SU-DHL-6 (cell line): Measurements from ENCODE around the gene CMKLR1.

ENCODE experiments used
- H2AFZ ChIP-seq: fragments of 200-600 bp; sonication (generic); 2 replicates; pipeline ENCODE4 v1.6.1; 2014; ENCODE audit warnings: low read depth, mild to moderate bottlenecking, moderate library complexity, mixed read lengths, antibody characterized with exemption, low read length; ENCODE audit not compliant: severe bottlenecking
- H3F3A ChIP-seq: fragments of 200-600 bp; shearing (Covaris generic); 2 replicates; pipeline ENCODE4 v1.6.0; 2016; ENCODE audit warnings: antibody characterized with exemption, mild to moderate bottlenecking; ENCODE audit not compliant: insufficient read depth
- H3K27ac ChIP-seq: fragments of 200-600 bp; sonication (generic); 2 replicates; pipeline ENCODE4 v1.5.1; 2016; ENCODE audit warnings: low read depth, mild to moderate bottlenecking, low read length, moderate library complexity, mixed read lengths
- H3K27me3 ChIP-seq: fragments of 200-600 bp; sonication (generic), shearing (Covaris generic); 2 replicates; pipeline ENCODE4 v1.6.0; 2014; ENCODE audit warnings: mild to moderate bottlenecking, low read length
- H3K36me3 ChIP-seq: fragments of 200-600 bp; sonication (generic); 2 replicates; pipeline ENCODE4 v1.6.1; 2014; ENCODE audit warnings: mild to moderate bottlenecking, low read length, mixed read lengths
- H3K4me2 ChIP-seq: fragments of 300-600, 200-600 bp; shearing (Covaris generic), sonication (generic); 2 replicates; pipeline ENCODE4 v1.6.0; 2014; ENCODE audit warnings: low read length, low read depth, mild to moderate bottlenecking; ENCODE audit not compliant: poor library complexity, severe bottlenecking
- H3K4me3 ChIP-seq: fragments of 200-600 bp; sonication (generic); 2 replicates; pipeline ENCODE4 v1.5.1; 2014; ENCODE audit warnings: antibody characterized with exemption, low read length, mild to moderate bottlenecking, mixed read lengths; ENCODE audit not compliant: insufficient read depth, poor library complexity, severe bottlenecking
- H3K79me2 ChIP-seq: fragments of 200-600 bp; sonication (generic); 2 replicates; pipeline ENCODE4 v1.6.1; 2014; ENCODE audit warnings: mild to moderate bottlenecking, low read length, moderate library complexity; ENCODE audit not compliant: insufficient read depth
- H3K9ac ChIP-seq: fragments of 200-600 bp; sonication (generic); 2 replicates; pipeline ENCODE4 v1.7.0; 2014; ENCODE audit warnings: mild to moderate bottlenecking, low read length
- H3K9me2 ChIP-seq: fragments of 200-600 bp; sonication (generic); replicated peaks from 2 replicates; pipeline ENCODE4 v1.6.1; 2014; ENCODE audit warnings: low read length; ENCODE audit not compliant: insufficient read depth
- H3K9me3 ChIP-seq: fragments of 200-600 bp; sonication (generic); 2 replicates; pipeline ENCODE4 v1.6.1; 2014; ENCODE audit warnings: low read length, mixed read lengths; ENCODE audit not compliant: insufficient read depth
- H4K20me1 ChIP-seq: fragments of 200-600 bp; sonication (generic); 2 replicates; pipeline ENCODE4 v1.6.1; 2014; ENCODE audit warnings: low read depth, mild to moderate bottlenecking, antibody characterized with exemption, low read length, moderate library complexity, mixed read lengths
- CTCF ChIP-seq: fragments of 200-600 bp; sonication (generic); IDR thresholded peaks from one replicate; pipeline ENCODE4 v1.5.1; 2017; ENCODE audit warnings: antibody characterized with exemption, mild to moderate bottlenecking, low read length, moderate library complexity; ENCODE audit not compliant: insufficient read depth, poor library complexity, severe bottlenecking
- EZH2phosphoT487 ChIP-seq: fragments of 200-600 bp; sonication (generic), shearing (Covaris generic); conservative IDR thresholded peaks from 2 replicates; pipeline ENCODE4 v1.6.1; 2018; ENCODE audit warnings: mild to moderate bottlenecking, antibody characterized with exemption, low read length, moderate library complexity, mixed read lengths

CMKLR1 gene

GRCh38 chr12:108284163-108284562 lies 54.9 kb downstream of the CMKLR1 start:
- Histone ChIP-seq H3K4me3 (no peak overlapping the region), H2AFZ (no peak overlapping the region), H3K9me3 (no peaks in the 10 kb centered on the region), H3K36me3 (no peaks in the 10 kb centered on the region), H3K9me2 (no peaks in the 10 kb centered on the region), H3K79me2 (no peaks in the 10 kb centered on the region), H3K9ac (no peak overlapping the region), H4K20me1 (no peaks in the 10 kb centered on the region), H3K27me3 (no peaks in the 10 kb centered on the region), H3K4me2 (no peak overlapping the region), H3F3A (no peaks in the 10 kb centered on the region), H3K27ac (no peak overlapping the region)
- TF ChIP-seq CTCF: no peak

GRCh38 chr12:108282676-108283075 lies 56.4 kb downstream of the CMKLR1 start:
- H3K4me3 ChIP-seq: no peak overlapping the region
- H2AFZ ChIP-seq: no peak overlapping the region
- H3F3A ChIP-seq: no peaks in the 10 kb centered on the region
- no peaks in the 10 kb centered on the region for H3K9me3 ChIP-seq
- no peaks in the 10 kb centered on the region for H3K9me2 ChIP-seq
- no peaks in the 10 kb centered on the region for H4K20me1 ChIP-seq
- no peak overlapping the region for H3K27ac ChIP-seq
- TF ChIP-seq EZH2phosphoT487: no peak
- no peaks in the 10 kb centered on the region for H3K79me2 ChIP-seq
- H3K36me3 ChIP-seq: no peaks in the 10 kb centered on the region
- no peak overlapping the region for H3K9ac ChIP-seq
- H3K27me3 ChIP-seq: no peaks in the 10 kb centered on the region
- no peak overlapping the region for H3K4me2 ChIP-seq

- no peak for TF ChIP-seq CTCF
- TF ChIP-seq EZH2phosphoT487: no peak
- Histone ChIP-seq H3K4me2 (no peak overlapping the region), H3K9ac (no peak overlapping the region)
These were observed 57.0 kb downstream of the CMKLR1 start for GRCh38 chr12:108282160-108282559.

GRCh38 chr12:108277613-108278012 lies 61.5 kb downstream of the CMKLR1 start:
- H4K20me1 ChIP-seq: no peaks in the 10 kb centered on the region
- H3K9me3 ChIP-seq: no peaks in the 10 kb centered on the region
- no peak overlapping the region for H3K4me3 ChIP-seq
- no peak overlapping the region for H2AFZ ChIP-seq
- no peaks in the 10 kb centered on the region for H3K27me3 ChIP-seq
- H3K4me2 ChIP-seq: no peak overlapping the region
- no peak overlapping the region for H3K27ac ChIP-seq
- TF ChIP-seq EZH2phosphoT487: no peak
- no peak for TF ChIP-seq CTCF
- no peaks in the 10 kb centered on the region for H3F3A ChIP-seq
- H3K9ac ChIP-seq: no peak overlapping the region
- H3K9me2 ChIP-seq: no peaks in the 10 kb centered on the region
- H3K79me2 ChIP-seq: no peaks in the 10 kb centered on the region
- H3K36me3 ChIP-seq: no peaks in the 10 kb centered on the region

More at GRCh38 chr12:108282160-108282559, 57.0 kb downstream of the CMKLR1 start:
- Histone ChIP-seq H3K9me3 (no peaks in the 10 kb centered on the region), H4K20me1 (no peaks in the 10 kb centered on the region), H3K4me3 (no peak overlapping the region), H3K9me2 (no peaks in the 10 kb centered on the region), H3F3A (no peaks in the 10 kb centered on the region), H3K36me3 (no peaks in the 10 kb centered on the region), H3K27me3 (no peaks in the 10 kb centered on the region), H3K27ac (no peak overlapping the region), H2AFZ (no peak overlapping the region), H3K79me2 (no peaks in the 10 kb centered on the region)
